GM18868 (cell line): ENCODE data around the gene MYRF.
A peak's percentile ranks its signal among the peaks of the same experiment; 100 is the strongest.

Experiments used
- ATAC-seq: cut with Tn5 transposase; IDR thresholded peaks from one replicate; pipeline ENCODE4 v1.9.1; 2021; ENCODE audit warnings: mild to moderate bottlenecking, moderate library complexity; ENCODE audit not compliant: unreplicated experiment

The MYRF gene

GRCh38 chr11:61752117-61752924 lies at the start of gene MYRF:
MYRF (plus strand) TSS chr11:61752636; CDS start chr11:61752745, 109 bp downstream.
- ATAC-seq = peak; percentile 48

DNA sequence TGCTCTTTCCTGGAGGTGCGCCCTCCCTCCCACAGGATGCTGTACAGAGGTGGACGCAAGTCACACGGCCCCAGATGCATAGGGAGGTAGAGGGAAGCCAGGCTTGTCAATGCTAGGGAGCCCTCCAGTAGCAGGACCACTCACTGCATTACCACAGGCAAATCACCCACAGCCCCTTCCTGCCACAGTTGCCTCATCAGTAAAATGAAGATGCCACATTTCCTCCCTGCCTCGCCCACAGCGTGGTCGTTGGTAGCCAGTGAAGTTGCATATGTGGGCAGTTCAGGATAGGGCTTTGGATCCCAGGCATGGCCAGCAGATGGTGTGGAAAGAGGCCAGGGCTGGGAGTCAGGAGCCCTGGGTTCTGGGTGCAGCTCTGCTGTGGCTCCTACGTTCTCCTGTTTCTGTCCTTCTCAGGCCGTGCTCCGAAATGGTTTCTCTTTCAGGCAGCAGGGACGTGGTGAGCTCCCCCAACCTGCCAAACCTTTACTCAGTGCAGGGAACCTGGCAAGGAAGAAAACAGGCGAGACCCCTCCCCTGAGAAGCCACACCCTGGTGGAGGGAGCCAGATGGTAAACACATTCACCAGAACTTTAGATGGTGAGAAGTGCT lies 49.6 kb upstream of the MYRF start:
- no peak for ATAC-seq

DNA sequence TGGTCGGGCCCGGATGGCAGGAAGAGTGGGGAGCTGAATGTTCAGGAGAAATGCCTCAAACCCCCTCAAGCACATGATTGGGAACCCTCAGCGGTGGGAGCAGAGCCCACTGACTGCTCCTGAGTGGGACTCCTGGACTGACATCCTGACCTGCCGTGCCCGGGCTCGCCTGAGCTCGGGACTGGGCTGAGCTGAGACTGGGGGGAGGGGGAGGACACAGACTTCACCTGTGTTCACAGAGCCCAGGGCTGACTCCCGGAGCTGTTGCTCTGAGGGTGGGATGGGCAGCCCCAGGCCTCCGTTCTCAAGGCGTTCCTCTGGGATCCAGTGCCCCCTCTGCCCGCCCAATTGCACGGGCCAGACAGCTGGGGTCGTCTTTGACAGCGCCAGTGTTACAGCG lies 47.6 kb upstream of the MYRF start:
- no peak for ATAC-seq

DNA sequence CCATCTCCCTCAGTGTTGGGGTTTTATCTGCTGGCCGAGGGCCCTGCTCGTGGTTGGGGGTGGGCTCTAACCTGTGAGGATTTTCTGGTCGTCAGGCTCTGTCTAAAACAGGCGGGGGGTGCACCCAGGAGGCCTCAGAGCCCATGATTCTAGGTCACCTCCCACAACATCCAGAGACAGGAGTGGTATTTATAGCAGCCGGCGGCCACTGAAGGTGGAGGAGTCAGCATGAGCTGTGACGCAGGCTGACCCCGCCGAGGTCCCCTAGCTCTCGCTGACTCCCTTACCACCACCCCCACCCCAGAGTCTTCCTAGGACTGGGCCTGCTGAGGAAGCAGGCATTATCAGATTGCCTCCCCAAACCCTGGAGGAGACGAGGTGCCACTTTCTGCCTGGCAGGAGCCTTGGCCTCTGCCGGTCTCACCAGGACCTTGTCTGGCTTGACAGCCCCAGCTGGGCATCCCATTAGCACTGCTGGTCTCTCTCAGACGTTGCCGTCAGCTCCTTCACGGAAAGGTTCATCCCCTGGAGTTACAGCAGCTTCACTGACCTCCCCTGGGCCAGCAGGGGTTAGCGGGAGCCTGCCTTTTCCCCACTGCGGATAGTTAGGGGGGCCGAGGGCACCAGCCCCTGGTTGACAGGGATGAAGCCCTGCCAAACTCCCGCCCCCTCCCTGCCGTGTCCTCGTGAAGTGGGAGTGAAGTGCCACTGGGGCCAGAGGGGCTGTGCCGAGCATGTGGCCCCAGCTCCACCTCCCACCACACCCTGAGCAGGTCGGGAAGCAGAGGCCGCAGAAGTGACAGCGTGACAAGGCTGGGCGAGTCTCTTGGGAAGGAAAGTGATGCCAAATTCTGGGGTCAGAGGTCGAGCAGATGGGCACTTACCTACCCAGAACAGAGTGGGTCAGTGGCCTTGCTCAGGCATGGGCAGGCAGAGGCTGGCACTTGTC lies 45.7 kb upstream of the MYRF start:
- ATAC-seq = no peak

DNA sequence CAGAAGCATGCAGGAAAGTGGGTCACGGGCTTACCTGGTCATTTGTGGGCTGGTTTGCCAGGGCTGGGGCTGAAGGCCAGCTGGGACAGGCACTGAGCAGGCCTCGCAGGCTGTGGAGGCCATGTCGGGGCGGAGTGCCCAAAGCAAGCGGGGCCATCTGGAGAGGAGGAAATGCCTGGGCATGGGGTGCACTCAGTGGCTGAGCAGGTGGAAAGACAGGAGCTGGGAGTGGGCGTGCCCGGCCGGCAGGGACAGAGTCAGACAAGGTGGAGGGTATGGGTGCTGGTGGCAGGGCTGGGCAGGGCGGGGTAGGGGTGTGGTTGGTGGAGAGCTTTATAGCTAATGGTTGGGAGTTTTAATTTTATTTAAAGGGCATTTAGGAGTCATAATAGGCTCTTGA lies 44.9 kb upstream of the MYRF start:
- no peak for ATAC-seq

DNA sequence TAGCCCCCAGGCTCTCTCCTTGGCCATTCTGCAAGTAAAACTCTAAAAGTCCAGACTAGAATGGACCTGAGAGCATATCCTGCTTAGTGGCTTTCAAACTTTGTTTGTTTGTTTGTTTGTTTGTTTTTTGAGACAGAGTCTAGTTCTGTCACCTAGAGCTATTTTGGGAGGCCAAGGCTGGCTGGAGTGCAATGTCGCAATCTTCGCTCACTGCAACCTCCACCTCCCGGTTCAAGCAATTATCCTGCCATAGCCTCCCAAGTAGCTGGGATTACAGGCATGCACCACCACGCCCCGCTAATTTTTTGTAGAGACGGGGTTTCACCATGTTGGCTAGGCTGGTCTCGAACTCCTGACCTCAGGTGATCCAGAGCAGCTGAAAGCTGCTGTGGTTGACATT lies 43.3 kb upstream of the MYRF start:
- no peak for ATAC-seq

GRCh38 chr11:61709572-61709971 lies 42.9 kb upstream of the MYRF start:
- no peak for ATAC-seq

DNA sequence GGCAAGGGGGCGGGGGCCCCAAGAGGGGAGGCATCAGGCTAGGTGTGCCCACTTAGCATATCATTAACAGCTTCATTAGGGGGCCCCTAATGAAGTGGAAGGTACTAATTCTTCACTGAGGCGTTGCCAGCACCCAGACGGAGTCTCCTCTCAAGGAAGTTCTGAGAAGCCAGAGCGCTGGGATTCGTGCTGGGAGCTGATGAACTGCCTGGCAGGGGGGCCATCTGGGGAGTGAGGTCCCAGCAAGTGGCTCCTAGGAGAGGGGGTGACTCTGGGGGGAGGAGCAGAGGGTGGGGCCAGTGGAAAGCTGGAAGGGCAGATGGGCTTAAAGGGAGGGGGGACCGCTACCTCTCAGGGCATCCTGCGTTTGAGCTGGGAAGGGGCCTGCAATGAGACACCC lies 42.4 kb upstream of the MYRF start:
- no peak for ATAC-seq

DNA sequence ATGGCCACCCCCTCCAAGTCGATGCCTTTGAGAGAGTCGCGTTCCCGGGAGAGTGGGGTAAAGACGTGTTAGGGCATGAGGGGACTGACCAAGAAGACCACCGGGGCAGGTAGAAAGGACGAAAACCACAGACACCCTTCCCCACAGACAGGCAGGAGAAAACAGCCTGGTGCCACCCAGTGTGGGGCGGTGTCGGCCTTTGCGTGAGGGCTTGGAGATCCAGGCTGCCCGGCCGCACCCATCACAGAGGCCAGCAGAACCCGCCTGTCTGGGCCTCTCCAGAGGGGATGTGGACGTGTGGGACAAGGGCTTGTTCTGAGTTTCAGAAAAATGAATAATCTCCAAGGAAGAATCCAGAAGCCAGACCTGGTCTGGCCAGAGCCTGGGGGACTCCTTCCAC lies 41.4 kb upstream of the MYRF start:
- no peak for ATAC-seq

DNA sequence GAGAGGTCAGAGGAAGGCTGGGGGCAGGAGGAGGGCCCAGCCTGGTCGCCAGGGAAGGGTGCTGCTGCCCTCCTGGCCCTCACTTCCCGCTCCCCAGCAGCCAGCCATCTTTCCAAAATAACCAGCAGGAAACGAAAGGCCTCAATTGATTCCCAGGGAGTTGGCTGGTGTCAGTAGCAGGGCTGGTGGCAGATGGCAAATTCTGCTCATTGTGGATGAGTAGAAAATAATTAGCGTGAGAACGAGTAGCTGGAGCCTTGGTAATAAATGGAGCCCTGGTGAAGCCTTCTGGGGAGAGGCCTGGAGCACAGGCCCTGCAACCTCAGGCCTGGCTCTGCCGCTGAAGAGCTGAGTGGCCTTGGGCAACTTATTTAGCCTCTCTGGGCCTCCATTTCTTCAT lies 40.9 kb upstream of the MYRF start:
- ATAC-seq = no peak

DNA sequence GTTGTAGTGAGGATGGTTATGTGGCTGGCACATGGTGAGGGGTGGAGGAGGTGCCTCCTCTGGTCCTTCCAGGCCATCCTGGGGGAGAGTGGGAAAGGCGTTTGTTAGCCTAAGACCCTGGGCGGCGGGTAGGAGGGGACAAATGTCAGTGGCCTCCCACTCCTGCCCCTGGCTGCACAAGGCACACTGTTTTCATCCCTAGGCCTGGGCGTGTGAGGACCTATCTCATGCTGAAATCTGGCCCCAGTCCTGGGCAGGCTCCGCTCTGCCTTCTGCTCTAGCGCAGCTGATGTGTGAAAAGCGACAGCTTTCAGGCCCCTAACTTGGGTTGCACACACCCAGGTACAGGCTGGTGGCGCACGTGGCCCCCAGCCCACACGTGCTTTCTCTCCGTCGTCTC lies 40.1 kb upstream of the MYRF start:
- no peak for ATAC-seq

GRCh38 chr11:61712846-61713245 lies 39.6 kb upstream of the MYRF start:
- ATAC-seq = no peak

DNA sequence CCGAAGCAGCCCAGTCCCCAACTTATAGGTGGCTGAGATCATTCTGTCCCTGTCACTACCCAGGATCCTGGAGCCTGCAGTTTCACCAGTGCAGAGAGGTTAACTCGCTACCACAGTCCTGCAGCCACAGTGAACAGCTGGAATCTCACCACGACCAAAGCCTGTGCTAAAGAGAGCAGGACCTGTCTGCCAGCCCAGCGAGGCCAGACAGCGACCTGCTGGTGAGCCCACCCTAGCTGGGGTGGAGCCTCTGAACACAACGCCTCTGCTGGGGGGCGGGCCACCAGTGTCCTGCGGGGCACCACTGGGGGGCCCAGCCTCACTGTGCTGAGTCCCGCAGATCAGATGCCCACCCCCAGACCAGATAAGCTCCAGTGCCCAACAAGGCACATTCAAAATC lies 39.0 kb upstream of the MYRF start:
- no peak for ATAC-seq

GRCh38 chr11:61713906-61714305 lies 38.5 kb upstream of the MYRF start:
- no peak for ATAC-seq

DNA sequence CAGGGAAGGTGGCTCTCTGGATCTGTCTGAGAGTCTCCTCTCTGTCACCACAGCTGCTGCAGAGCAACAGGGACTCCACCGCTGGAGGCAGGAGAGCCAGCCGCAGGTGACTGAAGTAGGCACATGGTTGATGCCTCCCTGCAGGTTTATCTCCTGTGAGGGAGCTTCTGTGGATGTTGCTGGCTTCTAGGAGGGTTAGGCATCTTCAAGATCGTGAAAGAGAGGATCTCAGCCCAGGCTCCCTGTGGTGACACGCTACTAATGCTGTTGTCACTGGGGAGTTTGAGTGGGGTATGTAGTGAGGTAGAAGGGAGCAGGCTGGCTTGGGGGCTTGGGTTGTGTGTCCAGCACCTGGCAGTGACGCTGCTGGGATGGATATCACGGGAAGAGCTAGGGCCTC lies 38.1 kb upstream of the MYRF start:
- no peak for ATAC-seq

- no peak for ATAC-seq
These were observed 37.5 kb upstream of the MYRF start for GRCh38 chr11:61714916-61715315.

DNA sequence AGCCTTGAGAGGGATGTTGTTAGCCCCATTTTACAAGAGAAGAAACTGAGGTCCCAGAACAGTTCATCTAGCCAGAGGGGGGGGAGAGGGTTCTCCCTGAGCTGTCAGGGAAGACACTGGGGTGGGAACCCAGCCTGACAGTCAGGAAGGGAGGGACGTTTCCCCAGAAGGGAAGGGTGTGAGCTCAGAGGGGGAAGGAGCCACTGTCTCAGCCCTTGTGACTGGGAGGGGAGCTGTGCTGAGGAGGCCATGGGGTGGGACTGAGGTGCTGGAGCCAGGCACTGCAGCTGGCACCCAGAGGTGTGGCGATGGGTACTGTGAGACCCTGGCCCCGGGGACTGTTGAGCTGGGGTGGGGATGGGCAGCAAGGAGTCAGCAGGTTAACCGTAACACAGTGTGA lies 36.6 kb upstream of the MYRF start:
- no peak for ATAC-seq

DNA sequence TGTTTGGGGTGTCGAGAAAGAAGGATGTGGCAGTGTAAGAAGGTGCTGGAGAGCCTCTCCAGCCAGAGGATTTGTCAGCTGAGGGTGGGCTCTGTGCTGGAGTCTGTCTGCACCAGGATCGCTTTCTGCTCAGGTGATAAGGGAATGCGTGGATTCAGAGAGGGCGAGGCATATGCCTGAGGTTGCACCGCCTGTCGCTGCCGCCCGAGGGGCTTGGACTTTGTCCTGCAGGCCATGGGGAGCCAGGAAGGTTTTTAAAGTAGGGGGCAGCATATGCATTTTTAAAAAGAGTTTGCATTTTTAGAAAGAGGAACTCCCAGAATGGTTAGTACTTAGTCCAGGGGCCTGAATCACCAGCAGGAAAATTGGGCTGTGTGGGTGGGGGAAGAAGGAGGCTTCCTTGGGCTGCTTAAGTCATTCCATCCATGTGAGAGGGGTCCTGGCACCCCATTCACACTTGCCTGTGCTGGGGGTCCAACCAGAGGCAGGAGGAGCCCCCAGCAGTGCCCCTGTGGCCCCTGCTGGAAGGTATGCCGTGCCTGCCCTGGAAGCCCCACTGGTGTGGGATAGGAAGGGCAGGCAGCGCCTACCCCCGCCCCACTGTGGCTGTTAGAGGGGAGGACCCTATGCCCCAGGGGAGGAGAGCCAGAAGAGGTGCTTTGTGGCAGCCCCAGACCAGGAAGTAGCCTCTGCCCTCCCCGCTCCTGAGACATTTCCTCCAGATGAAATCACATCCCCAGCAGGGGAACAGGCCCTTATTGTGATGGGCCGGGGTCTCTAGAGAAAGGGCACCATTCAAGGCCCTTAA lies 35.8 kb upstream of the MYRF start:
- ATAC-seq = no peak

DNA sequence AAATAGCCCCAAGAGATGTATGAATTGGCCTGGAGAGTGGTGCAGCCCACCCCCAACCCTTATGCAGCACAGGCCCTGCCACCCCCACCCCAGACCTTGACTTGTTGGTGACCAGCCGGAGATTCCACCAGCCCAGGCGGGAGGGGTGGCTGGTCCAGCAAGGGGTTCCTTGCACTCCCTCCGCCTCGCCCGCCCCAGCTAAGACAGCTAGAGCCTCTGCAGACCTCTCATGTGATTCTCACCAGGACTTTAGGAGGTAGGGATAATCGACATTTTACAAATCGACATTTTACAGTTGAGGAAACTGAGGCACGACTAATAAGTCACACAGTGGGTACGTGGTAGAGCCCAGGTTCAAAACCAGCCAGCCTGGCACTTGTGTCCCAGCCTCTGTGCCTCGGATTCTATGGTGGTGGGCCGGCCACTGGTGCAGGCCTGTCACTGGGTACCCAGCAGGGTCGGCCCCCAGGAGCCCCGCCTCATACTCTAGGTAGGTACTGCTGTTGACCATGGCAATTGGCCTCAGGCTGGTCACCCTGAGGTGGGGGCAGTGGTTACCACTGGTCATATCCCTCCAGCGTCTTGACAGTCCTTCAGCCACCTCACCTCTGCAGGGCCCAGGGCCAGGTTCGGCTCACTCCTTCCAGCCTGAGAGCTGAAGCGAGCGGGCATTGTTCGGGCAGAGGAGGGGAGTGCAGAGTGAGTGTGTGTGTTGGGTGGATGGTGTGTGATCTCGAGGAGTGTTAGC lies 35.0 kb upstream of the MYRF start:
- no peak for ATAC-seq

DNA sequence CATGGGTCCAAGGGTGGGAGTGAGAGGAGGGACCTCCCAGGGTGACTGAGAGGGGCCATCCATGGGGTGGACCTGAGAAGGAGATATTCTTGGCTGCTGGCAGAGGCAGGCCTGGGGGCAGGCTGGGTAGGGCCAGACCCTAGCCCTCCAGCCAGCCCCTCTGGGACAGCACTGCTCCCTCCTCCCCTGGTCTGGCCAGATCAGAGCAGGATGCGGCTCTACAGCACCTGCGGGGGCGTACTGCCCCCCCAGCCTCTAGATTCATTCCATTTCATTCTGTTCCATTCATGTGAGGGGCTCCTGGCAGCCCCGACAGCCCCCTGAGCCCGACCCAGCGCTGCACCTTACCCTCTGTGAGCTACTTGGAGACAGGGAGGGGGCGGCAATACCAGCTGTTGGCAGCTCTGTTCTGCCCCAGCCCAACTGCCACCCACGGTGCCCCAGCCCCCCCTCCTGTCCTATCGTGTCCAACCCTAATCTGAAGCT lies 34.3 kb upstream of the MYRF start:
- ATAC-seq = no peak
